HepG2 (cell line): ENCODE measurements around the gene VCAN.

Source experiments
- CBX1 ChIP-seq: IDR thresholded peaks from one replicate; pipeline ENCODE4 v1.6.1; 2016; ENCODE audit warnings: antibody characterized with exemption, low read depth
- CCAR2 ChIP-seq: fragments of 200-400 bp; formaldehyde crosslinking; optimal IDR thresholded peaks from 2 replicates; pipeline ENCODE3; 2018; ENCODE audit warnings: low read depth, mild to moderate bottlenecking, low read length, moderate library complexity
- MTA3 ChIP-seq: sonication (generic); formaldehyde crosslinking; IDR thresholded peaks from 2 replicates; pipeline ENCODE4 v1.4.0; 2020; ENCODE audit warnings: missing genetic modification reagents
- NBN ChIP-seq: fragments of 450-650 bp; conservative IDR thresholded peaks from 2 replicates; pipeline ENCODE4 v1.6.1; 2017
- POLR2A ChIP-seq, 2 experiments: IDR thresholded peaks; 2 replicates each; pipeline ENCODE4 v1.6.1; 2011; ENCODE audit warnings: low read depth in 2 of 2, low read length in 2 of 2, mild to moderate bottlenecking in 1 of 2, moderate library complexity in 1 of 2; ENCODE audit not compliant: insufficient read depth in 1 of 2
- POLR2AphosphoS5 ChIP-seq: IDR thresholded peaks from 2 replicates; pipeline ENCODE4 v1.6.1; 2012; ENCODE audit warnings: low read depth, low read length
- RNF2 ChIP-seq: fragments of 450-650 bp; conservative IDR thresholded peaks from 2 replicates; pipeline ENCODE4 v1.6.1; 2016; ENCODE audit warnings: low read depth
- SMAD3 ChIP-seq: sonication (generic); formaldehyde crosslinking; IDR thresholded peaks from 2 replicates; pipeline ENCODE4 v1.4.0; 2020; ENCODE audit warnings: missing genetic modification reagents
- TF ChIP-seq, protein P1 (sequence below): sonication (generic); formaldehyde crosslinking; IDR thresholded peaks from 2 replicates; pipeline ENCODE4 v1.4.0; 2020; ENCODE audit warnings: mild to moderate bottlenecking, missing genetic modification reagents
- TF ChIP-seq, protein P2 (sequence below): sonication (generic); formaldehyde crosslinking; IDR thresholded peaks from 2 replicates; pipeline ENCODE4 v1.4.0; 2020; ENCODE audit warnings: missing genetic modification reagents
- TF ChIP-seq, protein P3 (sequence below): sonication (generic); formaldehyde crosslinking; IDR thresholded peaks from 2 replicates; pipeline ENCODE4 v1.4.0; 2020; ENCODE audit warnings: low read depth, mild to moderate bottlenecking, missing genetic modification reagents

GRCh38 chr5:83559118-83559785, 87.7 kb downstream of the VCAN start:
- TF ChIP-seq CCAR2 (no peak), NBN (no peak), CBX1 (no peak), POLR2A (IDR thresholded peaks at IDR 0.05; ENCODE audit: insufficient read depth in 1 of 2, low read depth in 2 of 2, low read length in 2 of 2) (no peak), RNF2 (no peak), MTA3 (CRISPR knock-in tag) (no peak), POLR2AphosphoS5 (no peak), SMAD3 (CRISPR knock-in tag) (no peak)
- TF ChIP-seq, protein P1, sequence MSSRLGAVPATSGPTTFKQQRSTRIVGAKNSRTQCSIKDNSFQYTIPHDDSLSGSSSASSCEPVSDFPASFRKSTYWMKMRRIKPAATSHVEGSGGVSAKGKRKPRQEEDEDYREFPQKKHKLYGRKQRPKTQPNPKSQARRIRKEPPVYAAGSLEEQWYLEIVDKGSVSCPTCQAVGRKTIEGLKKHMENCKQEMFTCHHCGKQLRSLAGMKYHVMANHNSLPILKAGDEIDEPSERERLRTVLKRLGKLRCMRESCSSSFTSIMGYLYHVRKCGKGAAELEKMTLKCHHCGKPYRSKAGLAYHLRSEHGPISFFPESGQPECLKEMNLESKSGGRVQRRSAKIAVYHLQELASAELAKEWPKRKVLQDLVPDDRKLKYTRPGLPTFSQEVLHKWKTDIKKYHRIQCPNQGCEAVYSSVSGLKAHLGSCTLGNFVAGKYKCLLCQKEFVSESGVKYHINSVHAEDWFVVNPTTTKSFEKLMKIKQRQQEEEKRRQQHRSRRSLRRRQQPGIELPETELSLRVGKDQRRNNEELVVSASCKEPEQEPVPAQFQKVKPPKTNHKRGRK (CRISPR knock-in tag) = no peak
- TF ChIP-seq, protein P2, sequence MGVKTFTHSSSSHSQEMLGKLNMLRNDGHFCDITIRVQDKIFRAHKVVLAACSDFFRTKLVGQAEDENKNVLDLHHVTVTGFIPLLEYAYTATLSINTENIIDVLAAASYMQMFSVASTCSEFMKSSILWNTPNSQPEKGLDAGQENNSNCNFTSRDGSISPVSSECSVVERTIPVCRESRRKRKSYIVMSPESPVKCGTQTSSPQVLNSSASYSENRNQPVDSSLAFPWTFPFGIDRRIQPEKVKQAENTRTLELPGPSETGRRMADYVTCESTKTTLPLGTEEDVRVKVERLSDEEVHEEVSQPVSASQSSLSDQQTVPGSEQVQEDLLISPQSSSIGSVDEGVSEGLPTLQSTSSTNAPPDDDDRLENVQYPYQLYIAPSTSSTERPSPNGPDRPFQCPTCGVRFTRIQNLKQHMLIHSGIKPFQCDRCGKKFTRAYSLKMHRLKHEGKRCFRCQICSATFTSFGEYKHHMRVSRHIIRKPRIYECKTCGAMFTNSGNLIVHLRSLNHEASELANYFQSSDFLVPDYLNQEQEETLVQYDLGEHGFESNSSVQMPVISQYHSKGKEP (CRISPR knock-in tag) = no peak
- TF ChIP-seq, protein P3, sequence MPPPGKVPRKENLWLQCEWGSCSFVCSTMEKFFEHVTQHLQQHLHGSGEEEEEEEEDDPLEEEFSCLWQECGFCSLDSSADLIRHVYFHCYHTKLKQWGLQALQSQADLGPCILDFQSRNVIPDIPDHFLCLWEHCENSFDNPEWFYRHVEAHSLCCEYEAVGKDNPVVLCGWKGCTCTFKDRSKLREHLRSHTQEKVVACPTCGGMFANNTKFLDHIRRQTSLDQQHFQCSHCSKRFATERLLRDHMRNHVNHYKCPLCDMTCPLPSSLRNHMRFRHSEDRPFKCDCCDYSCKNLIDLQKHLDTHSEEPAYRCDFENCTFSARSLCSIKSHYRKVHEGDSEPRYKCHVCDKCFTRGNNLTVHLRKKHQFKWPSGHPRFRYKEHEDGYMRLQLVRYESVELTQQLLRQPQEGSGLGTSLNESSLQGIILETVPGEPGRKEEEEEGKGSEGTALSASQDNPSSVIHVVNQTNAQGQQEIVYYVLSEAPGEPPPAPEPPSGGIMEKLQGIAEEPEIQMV (CRISPR knock-in tag) = no peak
